Mammary epithelial cell (primary cell): ENCODE data around the gene ADTRP.

Experiments
- CTCF ChIP-seq, 2 donors: IDR thresholded peaks in 1 of 2; conservative IDR thresholded peaks in 1 of 2; 2 replicates each; pipeline ENCODE4 v1.5.1; 2011 to 2012; ENCODE audit warnings: inconsistent platforms in 2 of 2, low read length in 2 of 2, mild to moderate bottlenecking in 2 of 2, control low read depth in 1 of 2, low read depth in 1 of 2; ENCODE audit not compliant: insufficient read depth in 1 of 2; ENCODE audit errors: extremely low read depth in 1 of 2
- EZH2 ChIP-seq: IDR thresholded peaks from 2 replicates; pipeline ENCODE4 v1.6.1; 2012; ENCODE audit warnings: low read length, inconsistent platforms, borderline replicate concordance

- TF ChIP-seq CTCF (conservative IDR thresholded peaks at IDR 0.05 in 1 of 2, IDR thresholded peaks at IDR 0.05 in 1 of 2; ENCODE audit: extremely low read depth in 1 of 2, insufficient read depth in 1 of 2, low read depth in 1 of 2, low read length in 2 of 2): no peak
- no peak for TF ChIP-seq EZH2
Observed at GRCh38 chr6:11744101-11744500, 34.5 kb downstream of the ADTRP start.
